Activated naive CD4-positive, alpha-beta T cell treated with anti-CD3 and anti-CD28 coated beads, Interleukin-2, amount 10 ng/mL, durations not matched to agents 7 days and 5 days (primary cell): ENCODE measurements around the gene MCM9.

Experiments used
- CTCF ChIA-PET: fragments of 350-600 bp; sonication (Branson Sonifier 250); formaldehyde crosslinking; loops from one replicate; lab custom pipeline; 2021; ENCODE audit warnings: antibody characterized with exemption; lab: Charles Lee
- DNase-seq: peaks from one replicate; pipeline ENCODE4 v3.0.0-alpha.2; 2020
- H3K27ac Mint-ChIP-seq: one replicate; pipeline ENCODE4 v1.8.0; 2021; ENCODE audit warnings: mild to moderate bottlenecking, moderate library complexity, mixed read lengths
- H3K27me3 Mint-ChIP-seq: one replicate; pipeline ENCODE4 v1.8.0; 2021; ENCODE audit warnings: mild to moderate bottlenecking, mixed read lengths
- H3K36me3 Mint-ChIP-seq: one replicate; pipeline ENCODE4 v1.8.0; 2021; ENCODE audit warnings: mixed read lengths
- H3K4me1 Mint-ChIP-seq: one replicate; pipeline ENCODE4 v1.8.0; 2021; ENCODE audit warnings: mixed read lengths
- H3K4me3 Mint-ChIP-seq: one replicate; pipeline ENCODE4 v1.8.0; 2021; ENCODE audit warnings: mild to moderate bottlenecking, moderate library complexity, mixed read lengths
- H3K9me3 Mint-ChIP-seq: one replicate; pipeline ENCODE4 v1.8.0; 2021; ENCODE audit warnings: mixed read lengths

Gene MCM9

GRCh38 chr6:118860363-118860762 lies 74.6 kb downstream of the MCM9 start:
- DNase-seq = no peak
- Mint-ChIP-seq H3K4me3 (no peak overlapping the region), H3K27ac (no peak overlapping the region), H3K36me3 (peaks cover 14% of the 10 kb centered on the region), H3K9me3 (peaks cover 11% of the 10 kb centered on the region), H3K4me1 (peaks cover 24% of the 10 kb centered on the region), H3K27me3 (no peaks in the 10 kb centered on the region)
- CTCF ChIA-PET = interaction anchor here (1.3 kb wide), 1 partner anchor 10 kb away, joined by 3 read pairs; no protein-coding TSS in a partner anchor

- no peak for DNase-seq
- Mint-ChIP-seq H3K9me3 (peaks cover 11% of the 10 kb centered on the region), H3K27me3 (no peaks in the 10 kb centered on the region), H3K27ac (no peak overlapping the region), H3K36me3 (peaks cover 14% of the 10 kb centered on the region), H3K4me1 (peaks cover 19% of the 10 kb centered on the region), H3K4me3 (no peak overlapping the region)
- CTCF ChIA-PET = interaction anchor here (0.6 kb wide), 1 partner anchor 253 kb away, joined by 3 read pairs; no protein-coding TSS in a partner anchor
These were observed 75.4 kb downstream of the MCM9 start for GRCh38 chr6:118859517-118860064.

- no peaks in the 10 kb centered on the region for H3K27me3 Mint-ChIP-seq
- peaks cover 7% of the 10 kb centered on the region for H3K9me3 Mint-ChIP-seq
- peaks cover 13% of the 10 kb centered on the region for H3K36me3 Mint-ChIP-seq
- peaks cover 4% of the 10 kb centered on the region for H3K4me1 Mint-ChIP-seq
- CTCF ChIA-PET = interaction anchor here (0.6 kb wide), 1 partner anchor 147 kb away, joined by 3 read pairs; no protein-coding TSS in a partner anchor
- no peak overlapping the region for H3K27ac Mint-ChIP-seq
- no peak overlapping the region for H3K4me3 Mint-ChIP-seq
- DNase-seq = no peak
These were observed 78.7 kb downstream of the MCM9 start for GRCh38 chr6:118856301-118856700.

- Mint-ChIP-seq H3K27ac (no peak overlapping the region), H3K9me3 (no peaks in the 10 kb centered on the region), H3K4me1 (no peaks in the 10 kb centered on the region), H3K27me3 (no peaks in the 10 kb centered on the region), H3K4me3 (no peak overlapping the region), H3K36me3 (peaks cover 6% of the 10 kb centered on the region)
- DNase-seq = no peak
- CTCF ChIA-PET = no interaction called here
These were observed 81.6 kb downstream of the MCM9 start for GRCh38 chr6:118853408-118853807.

- H3K4me1 Mint-ChIP-seq = peaks cover 17% of the 10 kb centered on the region
- no peak overlapping the region for H3K27ac Mint-ChIP-seq
- no peak overlapping the region for H3K4me3 Mint-ChIP-seq
- H3K9me3 Mint-ChIP-seq = no peaks in the 10 kb centered on the region
- DNase-seq = no peak
- H3K36me3 Mint-ChIP-seq = peaks cover 20% of the 10 kb centered on the region
- no peaks in the 10 kb centered on the region for H3K27me3 Mint-ChIP-seq
- CTCF ChIA-PET = interaction anchor here (0.7 to 1.8 kb wide), 3 partner anchors 44 to 51 kb away, joined by 3 to 8 read pairs (median 3); no protein-coding TSS in a partner anchor
These were observed 90.0 kb downstream of the MCM9 start for GRCh38 chr6:118844915-118845314.

- Mint-ChIP-seq H3K27ac (no peak overlapping the region), H3K27me3 (no peaks in the 10 kb centered on the region), H3K36me3 (peaks cover 28% of the 10 kb centered on the region), H3K4me1 (peaks cover 17% of the 10 kb centered on the region), H3K4me3 (no peak overlapping the region), H3K9me3 (peaks cover 5% of the 10 kb centered on the region)
- CTCF ChIA-PET = no interaction called here
- DNase-seq = no peak
These were observed 91.1 kb downstream of the MCM9 start for GRCh38 chr6:118843685-118844390.

GRCh38 chr6:118830691-118831090 lies 104.3 kb downstream of the MCM9 start:
- Mint-ChIP-seq H3K4me3 (no peak overlapping the region), H3K9me3 (peaks cover 6% of the 10 kb centered on the region), H3K27ac (no peak overlapping the region)

GRCh38 chr6:118829817-118830478 lies 105.0 kb downstream of the MCM9 start:
- no peaks in the 10 kb centered on the region for H3K27me3 Mint-ChIP-seq
- H3K4me3 Mint-ChIP-seq = no peak overlapping the region
- H3K4me1 Mint-ChIP-seq = no peaks in the 10 kb centered on the region
- CTCF ChIA-PET = no interaction called here
- no peak for DNase-seq
- H3K27ac Mint-ChIP-seq = no peak overlapping the region
- H3K36me3 Mint-ChIP-seq = peaks cover 19% of the 10 kb centered on the region
- peaks cover 2% of the 10 kb centered on the region for H3K9me3 Mint-ChIP-seq

More at GRCh38 chr6:118830691-118831090, 104.3 kb downstream of the MCM9 start:
- H3K36me3 Mint-ChIP-seq = peaks cover 14% of the 10 kb centered on the region
- CTCF ChIA-PET = interaction anchor here (1.1 kb wide), 1 partner anchor 30 kb away, joined by 3 read pairs; no protein-coding TSS in a partner anchor
- DNase-seq = no peak
- no peaks in the 10 kb centered on the region for H3K4me1 Mint-ChIP-seq
- no peaks in the 10 kb centered on the region for H3K27me3 Mint-ChIP-seq

- peaks cover 49% of the 10 kb centered on the region for H3K36me3 Mint-ChIP-seq
These were observed 108.9 kb downstream of the MCM9 start for GRCh38 chr6:118826096-118826495.

GRCh38 chr6:118825661-118826060 lies 109.3 kb downstream of the MCM9 start:
- DNase-seq = no peak
- Mint-ChIP-seq H3K27ac (no peak overlapping the region), H3K9me3 (peaks cover 5% of the 10 kb centered on the region), H3K27me3 (no peaks in the 10 kb centered on the region), H3K4me3 (no peak overlapping the region), H3K4me1 (no peaks in the 10 kb centered on the region), H3K36me3 (peaks cover 53% of the 10 kb centered on the region)
- CTCF ChIA-PET = interaction anchor here (0.9 kb wide), 1 partner anchor 260 kb away, joined by 3 read pairs; no protein-coding TSS in a partner anchor

More at GRCh38 chr6:118826096-118826495, 108.9 kb downstream of the MCM9 start:
- CTCF ChIA-PET = no interaction called here
- H3K9me3 Mint-ChIP-seq = peaks cover 2% of the 10 kb centered on the region
- DNase-seq = no peak
- no peak overlapping the region for H3K4me3 Mint-ChIP-seq
- no peaks in the 10 kb centered on the region for H3K27me3 Mint-ChIP-seq
- H3K27ac Mint-ChIP-seq = no peak overlapping the region
- H3K4me1 Mint-ChIP-seq = no peaks in the 10 kb centered on the region

- Mint-ChIP-seq H3K36me3 (peaks cover 46% of the 10 kb centered on the region), H3K4me1 (peaks cover 26% of the 10 kb centered on the region)
These were observed 119.5 kb downstream of the MCM9 start for GRCh38 chr6:118815495-118815894.

GRCh38 chr6:118813775-118814174 lies 121.2 kb downstream of the MCM9 start:
- H3K27ac Mint-ChIP-seq = no peak overlapping the region
- peaks cover 40% of the 10 kb centered on the region for H3K36me3 Mint-ChIP-seq
- peaks cover 12% of the 10 kb centered on the region for H3K9me3 Mint-ChIP-seq
- DNase-seq = no peak
- CTCF ChIA-PET = interaction anchor here (0.7 to 1.2 kb wide), 2 partner anchors 9 to 10 kb away, joined by 3 read pairs; no protein-coding TSS in a partner anchor
- H3K27me3 Mint-ChIP-seq = no peaks in the 10 kb centered on the region
- H3K4me3 Mint-ChIP-seq = no peak overlapping the region
- peaks cover 43% of the 10 kb centered on the region for H3K4me1 Mint-ChIP-seq

More at GRCh38 chr6:118815495-118815894, 119.5 kb downstream of the MCM9 start:
- DNase-seq = no peak
- CTCF ChIA-PET = interaction anchor here (1.2 kb wide), 1 partner anchor 12 kb away, joined by 3 read pairs; no protein-coding TSS in a partner anchor
- Mint-ChIP-seq H3K27me3 (no peaks in the 10 kb centered on the region), H3K4me3 (no peak overlapping the region), H3K27ac (no peak overlapping the region), H3K9me3 (peaks cover 21% of the 10 kb centered on the region)

GRCh38 chr6:118812970-118813369 lies 122.0 kb downstream of the MCM9 start:
- Mint-ChIP-seq H3K9me3 (peaks cover 12% of the 10 kb centered on the region), H3K4me3 (no peak overlapping the region), H3K4me1 (peaks cover 49% of the 10 kb centered on the region), H3K27me3 (no peaks in the 10 kb centered on the region), H3K27ac (no peak overlapping the region), H3K36me3 (peaks cover 40% of the 10 kb centered on the region)
- DNase-seq = no peak
- CTCF ChIA-PET = interaction anchor here (0.6 to 1.0 kb wide), 3 partner anchors 9 to 46 kb away, joined by 3 read pairs; no protein-coding TSS in a partner anchor
